AG09309 (cell line): ENCODE data around the gene CLEC17A.

Experiments
- DNase-seq: peaks from one replicate; pipeline ENCODE4 v3.0.0-alpha.2; 2010; ENCODE audit warnings: low read depth
- H3K4me3 ChIP-seq: 2 replicates; pipeline ENCODE4 v1.5.1; 2011; ENCODE audit warnings: mild to moderate bottlenecking, low read depth, low read length, moderate library complexity; ENCODE audit not compliant: control insufficient read depth
- CTCF ChIP-seq: IDR thresholded peaks from 2 replicates; pipeline ENCODE4 v1.5.1; 2011; ENCODE audit warnings: mild to moderate bottlenecking, low read depth, low read length, inconsistent platforms; ENCODE audit not compliant: insufficient read depth, control insufficient read depth; ENCODE audit errors: missing control alignments

The CLEC17A gene

DNA sequence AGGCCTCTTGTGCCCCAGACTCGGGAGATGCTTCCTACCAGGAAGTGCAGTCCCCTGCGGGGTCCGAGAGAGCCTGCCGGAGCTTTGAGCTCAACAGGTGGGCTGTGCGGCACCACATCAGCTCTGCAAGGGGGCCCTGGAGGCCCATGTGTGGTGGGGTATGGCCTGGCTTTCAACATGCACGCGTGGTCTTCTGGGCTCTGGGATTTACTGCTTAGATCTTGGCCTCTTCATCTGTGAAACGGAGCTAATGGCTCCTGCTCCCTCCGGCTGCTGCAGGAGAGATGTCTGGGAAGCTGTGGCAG is 29.0 kb upstream of the CLEC17A start:
- no peak for DNase-seq
- no peak overlapping the region for H3K4me3 ChIP-seq
- no peak for TF ChIP-seq CTCF

DNA sequence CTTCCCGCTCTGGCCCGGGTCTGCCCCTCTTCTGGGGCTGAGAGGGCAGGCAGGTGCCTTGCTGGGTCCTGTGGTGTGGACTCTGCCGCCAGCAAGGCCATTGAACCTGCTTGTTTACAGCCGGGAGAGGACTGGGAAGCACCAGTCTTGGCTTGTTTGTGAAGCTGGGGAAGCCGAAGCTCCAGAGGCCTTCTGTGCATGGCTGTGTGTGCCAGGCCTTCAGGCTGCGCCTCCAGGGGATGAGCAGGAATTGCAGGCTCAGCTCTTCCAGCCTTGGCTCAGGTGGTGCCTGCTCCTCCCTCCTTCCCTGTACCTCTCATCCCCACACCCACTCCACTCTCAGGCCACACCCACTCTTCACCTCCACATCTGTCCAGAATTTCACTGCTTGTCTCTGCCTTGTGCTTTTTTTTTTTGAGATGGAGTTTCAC is 28.5 kb upstream of the CLEC17A start:
- DNase-seq = no peak
- H3K4me3 ChIP-seq = no peak overlapping the region
- TF ChIP-seq CTCF = no peak

GRCh38 chr19:14555918-14556661 is 26.8 kb upstream of the CLEC17A start:
- no peak overlapping the region for H3K4me3 ChIP-seq
- no peak for TF ChIP-seq CTCF
- DNase-seq = no peak

GRCh38 chr19:14556662-14557188 is 26.2 kb upstream of the CLEC17A start:
- TF ChIP-seq CTCF = peak; percentile 98
- no peak overlapping the region for H3K4me3 ChIP-seq
- DNase-seq = no peak

GRCh38 chr19:14558370-14559066 is 24.4 kb upstream of the CLEC17A start:
- no peak for TF ChIP-seq CTCF
- DNase-seq = no peak
- H3K4me3 ChIP-seq = no peak overlapping the region

DNA sequence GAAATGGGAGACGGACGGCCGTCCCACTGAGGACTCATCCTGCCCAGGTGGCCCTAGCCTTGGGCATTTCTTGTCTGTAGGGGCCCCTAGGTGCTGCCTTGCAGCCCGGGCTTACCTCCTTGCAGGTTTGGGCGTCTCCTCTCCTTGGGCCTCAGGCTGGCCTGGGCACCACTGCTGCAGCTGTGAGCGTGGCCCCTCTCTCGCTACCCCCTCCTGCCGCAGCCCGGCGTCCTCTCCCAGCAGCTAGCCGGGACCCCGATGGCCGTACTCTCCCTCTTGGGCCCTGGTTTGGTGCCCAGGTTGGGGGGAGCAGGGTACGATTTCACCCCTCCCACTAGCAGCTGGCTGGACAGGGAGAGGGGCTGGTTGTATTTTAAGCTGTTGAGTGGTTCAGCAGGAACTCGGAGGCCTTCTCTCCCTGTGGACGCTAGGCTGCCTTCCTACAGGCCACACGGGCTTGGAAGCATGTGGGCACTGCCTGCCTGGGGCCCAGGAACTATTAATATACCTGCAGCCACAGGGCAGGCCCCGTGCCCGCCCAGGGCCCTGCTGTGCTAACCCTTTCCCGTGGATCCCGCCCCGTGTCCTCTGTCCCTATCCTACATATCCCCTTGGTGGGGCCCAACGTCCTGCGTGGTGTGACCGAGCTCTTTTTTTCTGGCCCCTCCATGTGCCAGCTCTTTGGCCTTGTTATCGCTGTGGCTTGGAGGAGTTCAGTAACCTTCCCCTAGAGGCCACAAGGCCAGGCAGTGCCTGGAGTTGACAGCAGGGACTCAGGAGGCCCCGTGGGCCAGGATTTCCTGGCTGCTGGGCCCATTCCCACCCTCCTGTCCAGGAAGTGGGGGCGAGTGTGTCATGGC is 22.7 kb upstream of the CLEC17A start:
- DNase-seq = no peak
- no peak overlapping the region for H3K4me3 ChIP-seq
- no peak for TF ChIP-seq CTCF
